ENCODE results near the gene ZNF627.
A peak's percentile ranks its signal among the peaks of the same experiment; 100 is the strongest.
"Not testable (repeated sequence)": the region's sequence is repeated elsewhere in the genome, so short reads cannot be mapped to it uniquely, and the experiment has no call there.

The ZNF627 gene

DNA sequence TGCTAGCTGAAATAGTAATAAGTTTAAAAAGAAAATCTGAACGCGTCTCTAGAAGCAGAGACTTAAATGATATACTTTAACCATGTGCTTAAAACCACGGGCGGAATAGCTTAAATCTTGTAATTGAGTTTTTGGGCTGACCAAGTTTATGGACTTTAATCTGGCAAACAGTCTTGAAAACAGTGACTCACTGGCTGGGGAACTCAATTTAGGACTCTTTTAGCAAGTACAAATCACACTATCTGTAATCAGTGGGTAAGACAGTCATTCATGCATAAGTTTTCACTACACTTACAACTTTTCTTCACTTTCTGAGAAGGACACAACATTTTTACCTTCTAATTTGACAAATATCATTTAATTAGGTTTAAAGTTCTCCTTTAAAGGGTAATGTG lies 26.8 kb downstream of the ZNF627 start:
- no peak for DNase-seq (ENCODE audit: low read depth)

DNA sequence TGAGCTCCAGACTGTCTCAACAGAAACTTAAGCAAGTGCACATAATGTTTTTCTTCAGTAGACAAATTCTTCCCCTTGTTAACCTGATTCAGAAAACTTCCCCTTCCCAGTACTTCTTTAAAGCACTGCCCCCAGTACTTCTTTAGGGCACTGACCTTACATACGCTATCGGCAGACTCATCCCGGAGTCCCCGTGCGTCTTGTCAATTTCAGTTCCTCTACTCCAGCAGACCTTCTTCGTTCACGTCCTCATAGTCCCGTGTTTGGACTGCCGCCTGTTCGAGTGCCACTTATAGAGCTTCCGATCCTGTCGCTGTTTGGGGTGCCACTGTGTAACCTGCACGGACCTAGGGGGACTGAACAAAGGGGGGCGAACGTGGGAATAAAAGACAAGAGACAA lies 29.0 kb downstream of the ZNF627 start:
- no peak for DNase-seq (ENCODE audit: low read depth)

DNA sequence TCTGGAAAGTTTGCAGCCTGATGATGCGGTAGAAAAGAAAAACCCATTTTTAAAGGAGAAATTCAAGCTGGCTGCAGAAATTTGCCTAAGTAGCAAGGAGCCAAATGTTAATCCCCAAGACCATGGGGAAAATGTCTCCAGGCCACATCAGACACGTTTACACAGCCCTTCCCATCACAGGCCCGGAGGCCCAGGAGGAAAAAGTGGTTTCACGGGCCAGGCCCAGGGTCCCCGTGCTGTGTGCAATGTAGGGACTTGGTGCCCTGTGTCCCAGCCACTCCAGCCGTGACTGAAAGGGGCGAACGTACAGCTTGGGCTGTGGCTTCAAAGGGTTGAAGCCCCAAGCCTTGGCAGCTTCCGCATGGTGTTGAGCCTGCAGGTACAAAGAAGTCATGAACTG lies 35.9 kb downstream of the ZNF627 start:
- DNase-seq (ENCODE audit: low read depth), result no peak

DNA sequence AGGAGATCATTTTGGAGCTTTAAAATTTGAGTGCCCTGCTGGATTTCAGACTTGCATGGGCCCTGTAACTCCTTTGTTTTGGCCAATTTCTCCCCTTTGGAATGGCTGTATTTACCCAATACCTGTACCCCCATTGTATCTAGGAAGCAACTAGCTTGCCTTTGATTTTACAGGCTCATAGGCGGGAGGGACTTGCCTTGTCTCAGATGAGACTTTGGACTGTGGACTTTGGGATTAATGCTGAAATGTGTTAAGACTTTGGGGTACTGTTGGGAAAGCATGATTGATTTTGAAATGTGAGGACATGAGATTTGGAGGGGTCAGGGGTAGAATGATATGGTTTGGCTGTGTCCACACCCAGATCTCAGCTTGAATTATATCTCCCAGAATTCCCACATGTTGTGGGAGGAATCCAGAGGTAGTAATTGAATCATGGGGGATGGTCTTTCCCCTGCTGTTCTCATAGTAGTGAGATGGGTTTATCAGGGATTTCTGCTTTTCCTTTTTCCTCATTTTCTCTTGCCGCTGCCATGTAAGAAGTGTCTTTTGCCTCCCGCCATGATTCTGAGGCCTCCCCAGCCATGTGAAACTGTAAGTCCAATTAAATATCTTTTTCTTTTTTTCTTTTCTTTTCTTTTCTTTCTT lies 36.9 kb downstream of the ZNF627 start:
- DNase-seq (ENCODE audit: low read depth), result not testable (repeated sequence)

GRCh38 chr19:11639245-11639601 lies 41.9 kb downstream of the ZNF627 start:
- DNase-seq (ENCODE audit: low read depth), result no peak

GRCh38 chr19:11639602-11640471 lies 42.6 kb downstream of the ZNF627 start:
- DNase-seq (ENCODE audit: low read depth), result peak; percentile 93

GRCh38 chr19:11641244-11641643 lies 44.0 kb downstream of the ZNF627 start:
- no peak for DNase-seq (ENCODE audit: low read depth)

DNA sequence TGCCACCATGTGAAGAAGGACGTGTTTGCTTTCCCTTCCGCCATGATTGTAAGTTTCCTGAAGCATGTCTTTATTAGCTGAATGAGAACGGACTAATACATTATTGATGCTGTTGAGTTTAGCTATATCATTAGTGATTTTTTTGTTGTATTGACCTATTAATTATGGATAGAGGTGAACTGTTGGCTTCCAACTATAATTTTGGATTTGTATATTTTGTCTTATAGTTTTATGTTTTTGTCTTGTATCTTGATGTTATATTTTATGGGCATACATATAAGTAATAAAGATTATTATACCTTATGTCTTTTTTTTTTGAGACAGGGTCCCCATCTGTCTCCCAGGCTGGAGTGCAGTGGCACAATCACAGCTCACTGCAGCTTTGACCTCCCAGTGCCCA lies 45.6 kb downstream of the ZNF627 start:
- DNase-seq (ENCODE audit: low read depth), result no peak

DNA sequence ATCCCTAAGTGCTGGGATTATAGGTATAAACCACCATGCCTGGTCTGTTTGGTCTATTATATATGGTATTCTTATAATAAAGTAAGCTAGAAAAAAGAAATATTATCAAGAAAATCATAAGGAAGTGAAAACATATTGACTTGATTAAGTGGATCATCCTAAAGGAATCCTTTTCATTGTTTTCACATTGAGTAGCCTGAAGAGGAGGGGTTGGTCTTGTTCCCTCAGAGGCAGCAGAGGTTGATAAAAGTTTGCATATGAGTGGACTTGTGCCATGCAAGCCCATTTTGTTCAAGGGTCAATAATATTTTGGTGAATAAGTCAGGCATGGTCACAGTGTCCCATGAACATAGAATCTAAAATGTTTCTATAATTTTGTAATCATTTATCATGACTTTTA lies 52.7 kb downstream of the ZNF627 start:
- no peak for DNase-seq (ENCODE audit: low read depth)

DNA sequence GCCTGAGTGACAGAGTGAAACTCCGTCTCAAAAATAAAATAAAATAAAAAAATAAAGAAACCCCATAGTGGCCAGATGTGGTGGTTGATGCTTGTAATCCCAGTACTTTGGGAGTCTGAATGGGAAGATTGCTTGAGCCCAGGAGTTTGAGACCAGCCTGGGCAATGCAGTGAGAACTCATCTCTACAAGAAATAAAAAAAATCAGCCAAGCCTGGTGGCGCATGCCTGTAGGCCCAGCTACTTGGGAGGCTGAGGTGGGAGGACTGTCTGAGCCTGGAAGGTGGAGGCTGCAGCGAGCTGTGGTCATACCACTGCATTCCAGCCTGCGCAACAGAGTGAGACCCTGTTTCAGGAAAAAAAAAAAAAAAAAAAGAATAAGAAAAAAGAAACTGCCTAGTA lies 53.8 kb downstream of the ZNF627 start:
- DNase-seq (ENCODE audit: low read depth), result no peak

GRCh38 chr19:11652056-11652455 lies 54.8 kb downstream of the ZNF627 start:
- DNase-seq (ENCODE audit: low read depth), result no peak

- DNase-seq (ENCODE audit: low read depth), result no peak
Measured at GRCh38 chr19:11652492-11652891, 55.2 kb downstream of the ZNF627 start.

- no peak for DNase-seq (ENCODE audit: low read depth)
Measured at GRCh38 chr19:11656535-11656934, 59.3 kb downstream of the ZNF627 start.

- no peak for DNase-seq (ENCODE audit: low read depth)
Measured at GRCh38 chr19:11657307-11657706, 60.0 kb downstream of the ZNF627 start.

GRCh38 chr19:11658970-11659369 lies 61.7 kb downstream of the ZNF627 start:
- no peak for DNase-seq (ENCODE audit: low read depth)

DNA sequence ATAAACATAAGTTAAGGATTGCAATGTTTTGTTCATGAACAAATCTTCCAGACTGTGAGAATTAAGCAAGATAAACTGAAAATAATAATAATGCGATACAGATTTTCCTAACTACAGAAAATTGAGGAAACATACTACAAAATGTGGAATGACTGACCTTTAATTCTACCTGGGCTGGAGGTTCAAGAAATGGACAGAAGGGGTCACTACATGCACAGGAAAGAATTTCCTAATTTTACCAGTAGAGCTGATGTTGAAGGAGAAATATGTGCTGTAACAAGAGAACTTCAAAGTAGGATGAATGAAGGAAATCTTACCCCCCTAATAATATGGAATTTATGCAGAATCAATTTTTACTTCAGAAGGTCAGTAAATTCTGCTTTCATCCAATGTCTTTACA lies 62.3 kb downstream of the ZNF627 start:
- no peak for DNase-seq (ENCODE audit: low read depth)

DNA sequence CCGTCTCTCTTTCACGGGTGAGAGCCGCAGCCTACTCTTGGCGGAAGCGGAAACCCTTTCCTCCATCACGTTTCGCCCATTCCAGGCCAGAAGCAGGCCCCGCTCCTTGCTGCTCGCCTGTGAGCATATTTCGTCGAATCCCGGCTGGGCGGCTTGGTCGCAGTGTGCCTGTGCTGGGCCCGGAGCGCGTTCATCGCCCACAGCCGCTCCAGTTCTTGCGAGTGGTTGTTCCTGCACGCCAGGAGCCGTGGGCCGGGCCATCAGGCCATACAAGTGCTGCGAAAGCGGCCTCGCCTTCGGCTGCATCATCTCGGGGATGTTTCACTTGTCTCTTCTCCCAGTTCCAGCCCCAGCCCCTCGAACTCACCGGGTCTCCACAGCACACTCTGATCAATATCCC lies 65.0 kb downstream of the ZNF627 start:
- DNase-seq (ENCODE audit: low read depth), result no peak

DNA sequence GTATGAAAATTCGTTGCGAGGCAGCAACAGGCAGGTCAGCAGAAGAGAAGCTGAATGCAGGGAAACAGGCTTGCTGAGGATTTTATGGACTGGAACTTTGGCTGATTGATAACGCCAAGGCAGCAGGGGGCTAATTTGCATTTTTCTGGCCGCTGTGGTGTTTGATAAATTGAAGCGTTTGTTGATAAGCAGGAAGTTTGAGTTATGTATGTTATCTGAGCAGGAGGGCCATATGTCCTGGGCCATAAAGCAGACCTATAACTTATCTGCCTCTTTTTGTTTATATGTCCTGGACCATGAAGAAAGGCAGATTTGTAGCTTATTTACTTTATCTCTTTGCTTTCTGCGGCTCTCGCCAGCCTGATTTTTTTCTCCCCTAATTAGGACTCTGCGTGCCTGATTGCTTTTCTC lies 65.9 kb downstream of the ZNF627 start:
- DNase-seq (ENCODE audit: low read depth), result no peak

Measured in activated T-cell treated with anti-CD3 and anti-CD28 coated beads for 48 hours (primary cell).